ENCODE measurements around the gene MEGF6.

Gene MEGF6

GRCh38 chr1:3614755-3615742, 3.7 kb upstream of the MEGF6 start:
- H3K36me3 ChIP-seq: no peaks in the 10 kb centered on the region
- DNase-seq: peak; percentile 54
- H3K9me3 ChIP-seq (ENCODE audit: severe bottlenecking): no peaks in the 10 kb centered on the region
- H3K4me3 ChIP-seq (ENCODE audit: low read depth, low read length): no peak overlapping the region
- TF ChIP-seq CTCF (IDR thresholded peaks at IDR 0.05; ENCODE audit: low read depth, low read length): peak; percentile 92
- H3K27me3 ChIP-seq (ENCODE audit: insufficient read depth, low read depth, severe bottlenecking): peaks cover 4% of the 10 kb centered on the region
- no peak overlapping the region for H3K27ac ChIP-seq

GRCh38 chr1:3612123-3612522, 815 bp upstream of the MEGF6 start:
- H3K27me3 ChIP-seq (ENCODE audit: insufficient read depth, low read depth, severe bottlenecking): peaks cover 4% of the 10 kb centered on the region
- no peaks in the 10 kb centered on the region for H3K9me3 ChIP-seq (ENCODE audit: severe bottlenecking)
- DNase-seq: no peak
- no peaks in the 10 kb centered on the region for H3K36me3 ChIP-seq
- no peak overlapping the region for H3K27ac ChIP-seq
- H3K4me3 ChIP-seq (ENCODE audit: low read depth, low read length): peak overlapping the region; percentile 49
- TF ChIP-seq CTCF (IDR thresholded peaks at IDR 0.05; ENCODE audit: low read depth, low read length): no peak

- Histone ChIP-seq H3K27ac (peak overlapping the region; percentile 21), H3K27me3 (ENCODE audit: insufficient read depth, low read depth, severe bottlenecking) (peaks cover 4% of the 10 kb centered on the region), H3K36me3 (no peaks in the 10 kb centered on the region), H3K4me3 (ENCODE audit: low read depth, low read length) (peak overlapping the region; percentile 47), H3K9me3 (ENCODE audit: severe bottlenecking) (no peaks in the 10 kb centered on the region)
- no peak for TF ChIP-seq CTCF (IDR thresholded peaks at IDR 0.05; ENCODE audit: low read depth, low read length)
- DNase-seq: no peak
These were observed 660 bp downstream of the MEGF6 start for GRCh38 chr1:3610527-3611169.

GRCh38 chr1:3609769-3610526, 1.4 kb downstream of the MEGF6 start:
- Histone ChIP-seq H3K4me3 (ENCODE audit: low read depth, low read length) (peak overlapping the region; percentile 47; the same call in 1 of the 2 replicates), H3K27ac (no peak overlapping the region), H3K27me3 (ENCODE audit: insufficient read depth, low read depth, severe bottlenecking) (peaks cover 4% of the 10 kb centered on the region), H3K36me3 (no peaks in the 10 kb centered on the region), H3K9me3 (ENCODE audit: severe bottlenecking) (no peaks in the 10 kb centered on the region)
- DNase-seq: no peak
- TF ChIP-seq CTCF (IDR thresholded peaks at IDR 0.05; ENCODE audit: low read depth, low read length): no peak

DNA sequence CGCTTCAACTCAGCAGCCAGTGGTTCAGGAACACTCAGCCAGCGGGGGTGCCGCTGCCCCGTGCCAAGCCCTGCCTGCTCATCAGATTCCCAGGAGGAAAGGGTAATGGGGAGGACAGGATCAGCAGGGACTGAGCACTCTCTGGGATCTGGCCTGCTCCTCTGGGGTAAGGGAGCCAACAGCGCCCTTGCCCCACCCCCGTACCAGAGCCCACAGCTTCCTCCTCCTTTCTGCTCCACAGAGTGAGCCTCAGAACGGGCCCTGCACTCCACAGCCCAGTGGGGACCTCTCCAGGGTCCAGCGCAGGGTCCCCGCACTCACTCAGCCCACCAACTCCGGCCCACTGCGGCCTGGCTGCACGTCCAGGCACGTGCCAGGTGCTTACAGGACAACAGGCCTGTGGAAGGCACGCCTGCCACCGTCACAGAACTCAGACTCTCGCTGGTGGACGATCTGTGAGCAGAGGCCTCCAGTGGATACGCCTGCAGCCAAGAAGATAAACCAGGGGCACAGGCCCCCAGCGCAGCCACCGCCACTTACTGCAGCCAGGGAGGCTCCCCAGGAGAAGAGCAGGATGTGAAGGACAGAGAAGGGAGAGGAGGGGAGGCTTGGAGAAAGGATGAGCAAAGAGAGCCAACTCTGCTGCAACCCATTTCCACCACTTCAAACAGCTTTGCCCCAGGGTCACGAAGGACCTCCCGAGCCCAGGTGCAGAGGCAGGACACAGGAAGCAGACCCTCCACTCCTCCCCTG, 2.1 kb downstream of the MEGF6 start:
- peaks cover 4% of the 10 kb centered on the region for H3K27me3 ChIP-seq (ENCODE audit: insufficient read depth, low read depth, severe bottlenecking)

More for the DNA sequence above, 2.1 kb downstream of the MEGF6 start:
- Histone ChIP-seq H3K9me3 (ENCODE audit: severe bottlenecking) (peaks cover 6% of the 10 kb centered on the region), H3K27ac (peak overlapping the region; percentile 71), H3K4me3 (ENCODE audit: low read depth, low read length) (no peak overlapping the region), H3K36me3 (no peaks in the 10 kb centered on the region)
- DNase-seq: no peak
- TF ChIP-seq CTCF (IDR thresholded peaks at IDR 0.05; ENCODE audit: low read depth, low read length): no peak

All from WERI-Rb-1 (cell line).